Measurements from ENCODE around the gene CCNL2.
A peak's percentile ranks its signal among the peaks of the same experiment; 100 is the strongest.

Gene CCNL2

DNA sequence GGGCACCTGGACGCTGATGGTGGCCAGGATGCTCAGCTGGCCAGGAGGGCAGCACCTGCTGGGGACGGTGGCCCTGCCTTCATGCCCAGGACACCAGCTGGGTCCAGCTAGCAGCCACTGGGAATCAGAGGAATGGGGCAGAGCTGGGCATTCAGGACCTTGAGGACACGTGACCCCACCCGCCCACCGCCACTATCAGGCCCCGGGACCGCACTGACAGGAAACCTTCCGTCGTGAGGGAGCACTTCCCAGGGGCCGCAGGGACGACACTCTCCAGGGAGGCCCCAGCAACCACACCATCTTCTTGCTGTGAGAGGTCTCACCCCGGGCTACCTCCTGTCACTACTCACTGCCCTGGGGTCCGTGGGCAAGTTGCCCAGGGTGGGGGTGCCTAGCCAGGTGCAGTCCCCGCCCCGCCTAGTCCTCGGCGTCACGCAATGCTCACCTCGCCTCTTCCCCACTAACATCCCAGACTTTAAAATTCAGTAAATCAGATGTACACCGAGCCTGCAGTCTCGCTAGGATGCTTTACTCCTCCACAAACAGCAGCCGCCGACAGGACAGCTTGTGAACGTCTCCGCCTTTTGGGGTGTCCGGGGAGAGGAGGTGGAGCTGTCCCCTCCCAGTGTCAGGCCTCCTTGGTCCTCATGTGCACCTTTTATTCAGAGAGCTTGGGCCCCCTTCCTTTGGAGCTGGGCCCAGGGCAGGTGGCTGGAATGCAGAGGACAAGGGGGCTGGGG is 41.3 kb upstream of the CCNL2 start:
- Histone ChIP-seq H2AFZ (ENCODE audit: low read depth, low read length) (peak overlapping the region; percentile 98), H3K4me3 (ENCODE audit: low read length) (no peak overlapping the region), H3K27ac (ENCODE audit: low read length) (no peak overlapping the region), H3K9me3 (ENCODE audit: insufficient read depth, low read length) (no peaks in the 10 kb centered on the region), H4K20me1 (ENCODE audit: insufficient read depth, low read length) (no peaks in the 10 kb centered on the region), H3K79me2 (ENCODE audit: low read length) (no peaks in the 10 kb centered on the region), H3K4me1 (ENCODE audit: low read length) (peaks cover 26% of the 10 kb centered on the region), H3K9ac (ENCODE audit: low read length) (no peak overlapping the region), H3K36me3 (replicated peaks; ENCODE audit: low read depth, low read length) (no peaks in the 10 kb centered on the region), H3K4me2 (ENCODE audit: low read length) (peak overlapping the region; percentile 38), H3K27me3 (ENCODE audit: low read depth, low read length) (no peaks in the 10 kb centered on the region)
- TF ChIP-seq, protein P1, sequence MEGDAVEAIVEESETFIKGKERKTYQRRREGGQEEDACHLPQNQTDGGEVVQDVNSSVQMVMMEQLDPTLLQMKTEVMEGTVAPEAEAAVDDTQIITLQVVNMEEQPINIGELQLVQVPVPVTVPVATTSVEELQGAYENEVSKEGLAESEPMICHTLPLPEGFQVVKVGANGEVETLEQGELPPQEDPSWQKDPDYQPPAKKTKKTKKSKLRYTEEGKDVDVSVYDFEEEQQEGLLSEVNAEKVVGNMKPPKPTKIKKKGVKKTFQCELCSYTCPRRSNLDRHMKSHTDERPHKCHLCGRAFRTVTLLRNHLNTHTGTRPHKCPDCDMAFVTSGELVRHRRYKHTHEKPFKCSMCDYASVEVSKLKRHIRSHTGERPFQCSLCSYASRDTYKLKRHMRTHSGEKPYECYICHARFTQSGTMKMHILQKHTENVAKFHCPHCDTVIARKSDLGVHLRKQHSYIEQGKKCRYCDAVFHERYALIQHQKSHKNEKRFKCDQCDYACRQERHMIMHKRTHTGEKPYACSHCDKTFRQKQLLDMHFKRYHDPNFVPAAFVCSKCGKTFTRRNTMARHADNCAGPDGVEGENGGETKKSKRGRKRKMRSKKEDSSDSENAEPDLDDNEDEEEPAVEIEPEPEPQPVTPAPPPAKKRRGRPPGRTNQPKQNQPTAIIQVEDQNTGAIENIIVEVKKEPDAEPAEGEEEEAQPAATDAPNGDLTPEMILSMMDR (IDR thresholded peaks at IDR 0.05; ENCODE audit: low read depth, low read length): no peak
- no peak for TF ChIP-seq EZH2phosphoT487 (IDR thresholded peaks at IDR 0.05; ENCODE audit: low read depth)

DNA sequence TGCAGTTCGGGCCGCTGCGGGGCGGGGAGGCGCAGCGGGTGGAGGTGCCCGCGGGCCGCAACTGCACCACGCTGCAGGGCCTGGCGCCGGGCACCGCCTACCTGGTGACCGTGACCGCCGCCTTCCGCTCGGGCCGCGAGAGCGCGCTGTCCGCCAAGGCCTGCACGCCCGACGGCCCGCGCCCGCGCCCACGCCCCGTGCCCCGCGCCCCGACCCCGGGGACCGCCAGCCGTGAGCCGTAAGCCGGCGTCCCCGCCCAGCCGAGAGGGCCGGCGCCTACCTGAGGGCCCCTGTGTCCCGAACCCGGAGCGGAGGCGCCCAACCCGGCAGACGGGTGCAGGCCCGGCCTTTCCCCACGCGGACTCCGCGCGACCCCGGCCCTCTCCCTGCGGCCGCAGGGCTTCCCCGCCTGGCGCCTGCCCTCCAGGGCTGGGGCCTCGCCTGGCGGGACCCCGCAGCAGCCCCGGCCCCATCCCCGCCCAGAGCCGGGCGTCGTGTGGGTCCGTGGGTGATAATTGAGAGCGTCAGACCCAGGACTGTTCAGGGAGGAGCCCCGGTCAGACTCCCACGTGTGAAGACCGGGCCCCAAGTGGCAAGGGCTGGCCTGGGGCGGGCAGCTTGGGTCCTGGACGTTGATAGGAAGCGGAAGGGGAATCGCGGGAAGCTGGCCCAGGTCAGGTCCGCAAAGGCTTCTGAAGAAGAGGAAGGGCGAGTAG is 40.6 kb upstream of the CCNL2 start:
- H3K27ac ChIP-seq (ENCODE audit: low read length): no peak overlapping the region
- TF ChIP-seq, protein P1 (IDR thresholded peaks at IDR 0.05; ENCODE audit: low read depth, low read length): no peak
- TF ChIP-seq EZH2phosphoT487 (IDR thresholded peaks at IDR 0.05; ENCODE audit: low read depth): no peak

DNA sequence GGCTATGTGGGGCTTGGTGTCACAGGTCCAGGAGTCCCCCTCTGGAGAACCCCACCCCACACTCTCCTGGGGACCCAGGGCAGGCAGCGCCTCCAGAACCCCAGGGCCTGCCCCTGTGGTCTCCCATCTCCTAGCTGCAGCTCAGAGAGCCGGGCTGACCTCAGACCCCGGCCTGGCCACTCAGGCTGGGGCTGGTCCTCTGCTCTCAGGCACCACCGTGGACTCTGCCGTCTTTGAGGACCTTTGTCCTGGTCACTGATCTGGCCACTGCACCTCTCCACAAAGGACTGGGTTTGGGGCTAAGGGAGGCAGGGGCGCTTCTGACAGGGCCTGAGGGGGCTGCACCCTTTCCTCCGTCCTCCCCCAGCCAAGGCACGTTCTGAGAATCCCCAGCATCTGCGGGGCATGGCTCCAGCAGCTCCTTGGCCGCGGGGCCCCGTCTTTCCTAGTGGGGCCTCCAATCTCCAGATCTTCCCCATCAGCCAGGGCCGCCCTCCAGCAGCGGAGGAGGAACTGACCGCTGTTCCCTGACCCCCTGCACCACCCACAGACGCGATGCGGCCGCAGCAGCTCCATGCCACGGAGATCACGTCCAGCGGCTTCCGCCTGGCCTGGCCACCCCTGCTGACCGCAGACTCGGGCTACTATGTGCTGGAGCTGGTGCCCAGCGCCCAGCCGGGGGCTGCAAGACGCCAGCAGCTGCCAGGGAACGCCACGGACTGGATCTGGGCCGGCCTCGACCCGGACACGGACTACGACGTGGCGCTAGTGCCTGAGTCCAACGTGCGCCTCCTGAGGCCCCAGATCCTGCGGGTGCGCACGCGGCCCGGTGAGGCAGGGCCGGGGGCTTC is 39.6 kb upstream of the CCNL2 start:
- Histone ChIP-seq H3K4me2 (ENCODE audit: low read length) (peak overlapping the region; percentile 75), H2AFZ (ENCODE audit: low read depth, low read length) (no peak overlapping the region; the same call in 1 of the 2 replicates), H3K79me2 (ENCODE audit: low read length) (no peaks in the 10 kb centered on the region), H3K27me3 (ENCODE audit: low read depth, low read length) (no peaks in the 10 kb centered on the region), H4K20me1 (ENCODE audit: insufficient read depth, low read length) (no peaks in the 10 kb centered on the region), H3K9me3 (ENCODE audit: insufficient read depth, low read length) (no peaks in the 10 kb centered on the region), H3K27ac (ENCODE audit: low read length) (0 out of 2 replicates have a peak overlapping the region, but pooled peaks have one; percentile 28), H3K36me3 (replicated peaks; ENCODE audit: low read depth, low read length) (no peaks in the 10 kb centered on the region), H3K4me1 (ENCODE audit: low read length) (peaks cover 26% of the 10 kb centered on the region), H3K9ac (ENCODE audit: low read length) (peak overlapping the region; percentile 31; the same call in 1 of the 2 replicates), H3K4me3 (ENCODE audit: low read length) (peak overlapping the region; percentile 41)
- TF ChIP-seq, protein P1 (IDR thresholded peaks at IDR 0.05; ENCODE audit: low read depth, low read length): no peak
- TF ChIP-seq EZH2phosphoT487 (IDR thresholded peaks at IDR 0.05; ENCODE audit: low read depth): no peak

More for the DNA sequence above, 40.6 kb upstream of the CCNL2 start:
- no peaks in the 10 kb centered on the region for H3K79me2 ChIP-seq (ENCODE audit: low read length)
- peaks cover 26% of the 10 kb centered on the region for H3K4me1 ChIP-seq (ENCODE audit: low read length)
- no peaks in the 10 kb centered on the region for H4K20me1 ChIP-seq (ENCODE audit: insufficient read depth, low read length)
- no peak overlapping the region for H3K9ac ChIP-seq (ENCODE audit: low read length)
- H3K36me3 ChIP-seq (replicated peaks; ENCODE audit: low read depth, low read length): no peaks in the 10 kb centered on the region
- H2AFZ ChIP-seq (ENCODE audit: low read depth, low read length): no peak overlapping the region
- no peaks in the 10 kb centered on the region for H3K27me3 ChIP-seq (ENCODE audit: low read depth, low read length)
- no peaks in the 10 kb centered on the region for H3K9me3 ChIP-seq (ENCODE audit: insufficient read depth, low read length)
- no peak overlapping the region for H3K4me2 ChIP-seq (ENCODE audit: low read length)
- no peak overlapping the region for H3K4me3 ChIP-seq (ENCODE audit: low read length)
